T-cell (primary cell): ENCODE results near the gene UBXN10. TPM values are rescaled to one million over a fixed set of nuclear protein-coding genes. Genes with fewer than 3 reads are reported as not detected.
A peak's percentile ranks its signal among the peaks of the same experiment; 100 is the strongest.

Source experiments
- ATAC-seq, 4 experiments: fragments of 200-7000 bp in 3 of 4; fragments of 150-1000 bp in 1 of 4; cut with Tn5 transposase; replicated peaks in 1 of 4; 1 replicate in 3 of 4; 2 replicates in 1 of 4; pipeline ENCODE4 v1.10.0; 2021; ENCODE audit warnings: moderate library complexity in 3 of 4, mild to moderate bottlenecking in 2 of 4, moderate number of reproducible peaks in 1 of 4
- CTCF ChIA-PET, 2 donors: fragments of 300-600 bp; sonication (Branson Sonifier 250); formaldehyde crosslinking; loops; one replicate each; lab custom pipeline; 2022; ENCODE audit warnings: antibody characterized with exemption in 2 of 2; lab: Charles Lee
- POLR2A ChIA-PET, 2 donors: fragments of 300-600 bp; sonication (Branson Sonifier 250); formaldehyde crosslinking; loops; one replicate each; lab custom pipeline; 2022; ENCODE audit warnings: antibody characterized with exemption in 2 of 2; lab: Charles Lee
- DNase-seq, 35 experiments: peaks; one replicate each; pipeline versions ENCODE4 v3.0.0 to v3.0.0-alpha.2; 2013 to 2023
- H3K27ac ChIP-seq: one replicate; pipeline ENCODE4 v1.5.1; 2013; ENCODE audit warnings: low read length
- H3K27me3 ChIP-seq, 2 experiments: replicated peaks in 1 of 2; 1 replicate in 1 of 2; 2 replicates in 1 of 2; pipeline versions ENCODE4 v1.6.1 to v1.7.0; 2013; ENCODE audit warnings: low read length in 1 of 2, mixed read lengths in 1 of 2; ENCODE audit not compliant: control insufficient read depth in 2 of 2, insufficient read depth in 2 of 2; ENCODE audit errors: extremely low read depth in 1 of 2
- H3K36me3 ChIP-seq, 2 donors: 1 replicate in 1 of 2; 2 replicates in 1 of 2; pipeline versions ENCODE4 v1.6.1 to v1.7.0; 2013; ENCODE audit warnings: low read length in 1 of 2; ENCODE audit not compliant: control insufficient read depth in 2 of 2, insufficient read depth in 1 of 2; ENCODE audit errors: extremely low read depth in 1 of 2
- H3K4me1 ChIP-seq, 2 experiments: 1 replicate in 1 of 2; 2 replicates in 1 of 2; pipeline versions ENCODE4 v1.6.1 to v1.7.0; 2013; ENCODE audit warnings: low read length in 2 of 2, mixed read lengths in 1 of 2; ENCODE audit not compliant: insufficient read depth in 2 of 2, control insufficient read depth in 1 of 2; ENCODE audit errors: extremely low read depth in 1 of 2
- H3K4me3 ChIP-seq, 2 donors: 1 replicate in 1 of 2; 2 replicates in 1 of 2; pipeline versions ENCODE4 v1.5.1 to v1.7.0; 2013; ENCODE audit warnings: mild to moderate bottlenecking in 2 of 2, low read length in 1 of 2, moderate library complexity in 1 of 2; ENCODE audit not compliant: control insufficient read depth in 1 of 2; ENCODE audit errors: extremely low read depth in 1 of 2
- H3K9me3 ChIP-seq: 2 replicates; pipeline ENCODE4 v1.7.0; 2013
- H3K27ac Mint-ChIP-seq, 2 donors: one replicate each; pipeline ENCODE4 v1.8.0; 2020 to 2021; ENCODE audit warnings: mild to moderate bottlenecking in 2 of 2, mixed read lengths in 2 of 2
- H3K27me3 Mint-ChIP-seq, 2 donors: one replicate each; pipeline ENCODE4 v1.8.0; 2021 to 2022; ENCODE audit warnings: mixed read lengths in 2 of 2
- H3K36me3 Mint-ChIP-seq: one replicate; pipeline ENCODE4 v1.8.0; 2021; ENCODE audit warnings: mixed read lengths
- H3K4me1 Mint-ChIP-seq, 3 donors: one replicate each; pipeline ENCODE4 v1.8.0; 2020 to 2022; ENCODE audit warnings: mixed read lengths in 3 of 3, mild to moderate bottlenecking in 1 of 3
- H3K4me3 Mint-ChIP-seq, 3 donors: one replicate each; pipeline ENCODE4 v1.8.0; 2020 to 2022; ENCODE audit warnings: mild to moderate bottlenecking in 3 of 3, mixed read lengths in 3 of 3, moderate library complexity in 3 of 3
- H3K9me3 Mint-ChIP-seq, 3 donors: one replicate each; pipeline ENCODE4 v1.8.0; 2020 to 2022; ENCODE audit warnings: mixed read lengths in 3 of 3
- WGBS: methylation state at CpG from one replicate; pipeline ENCODE4 v1.1.5; 2013; ENCODE audit warnings: missing lambda C conversion rate; ENCODE audit not compliant: insufficient coverage; 5-methylcytosine and 5-hydroxymethylcytosine counted together
- total RNA-seq, 35 experiments: library from RNA in 6 of 35; stranded (reverse) in 6 of 35; fragments of 120-200 nt in 1 of 35; gene quantifications; one replicate each; pipeline versions ENCODE4 v1.2.1 to v1.2.4 and lab custom pipeline; 2013 to 2026

Gene UBXN10
- total RNA-seq, 5 donors from 2014 or later (not counting 1 experiment from before 2014, with no cell fraction given): 0.06 to 0.30 (median 0.20) TPM

DNA sequence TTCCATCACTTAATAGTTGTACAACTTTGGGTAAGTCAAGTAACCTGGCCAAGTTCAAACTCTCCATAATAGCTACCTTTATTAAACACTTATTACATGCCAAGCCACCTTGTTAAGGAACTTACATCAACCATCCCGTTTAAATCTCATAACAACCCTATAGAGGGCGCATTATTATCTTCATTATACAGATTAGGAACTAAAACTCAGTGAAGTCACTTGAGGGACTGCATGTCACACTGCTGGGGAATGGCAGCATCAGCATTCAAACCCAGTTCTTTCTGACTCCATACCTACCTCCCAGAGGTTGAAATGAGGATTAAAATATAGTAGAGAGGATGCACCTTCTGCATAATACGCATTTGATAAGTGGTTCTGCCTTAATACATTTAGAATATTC lies 47.5 kb downstream of the UBXN10 start:
- peak in 1 of 35 experiments; percentile 39 for DNase-seq
- Histone ChIP-seq H3K27me3 (peaks cover 7 to 18% of the 10 kb centered on the region in 2 experiments), H3K36me3 (no peaks in the 10 kb centered on the region), H3K4me1 (no peaks in the 10 kb centered on the region), H3K27ac (no peak overlapping the region), H3K4me3 (no peak overlapping the region), H3K9me3 (no peaks in the 10 kb centered on the region)
- ChIA-PET CTCF (no interaction called here), POLR2A (no interaction called here)
- Mint-ChIP-seq H3K36me3 (no peaks in the 10 kb centered on the region), H3K4me1 (peaks cover 0 to 7% (median 0%) of the 10 kb centered on the region in 3 donors), H3K27ac (no peak overlapping the region), H3K4me3 (no peak overlapping the region), H3K27me3 (peaks cover 47 to 52% of the 10 kb centered on the region in 2 donors), H3K9me3 (no peaks in the 10 kb centered on the region)
- peak in 1 of 4 experiments; percentile 57 for ATAC-seq
- WGBS: no CpG with 5 or more reads among the region's 3 CpGs

DNA sequence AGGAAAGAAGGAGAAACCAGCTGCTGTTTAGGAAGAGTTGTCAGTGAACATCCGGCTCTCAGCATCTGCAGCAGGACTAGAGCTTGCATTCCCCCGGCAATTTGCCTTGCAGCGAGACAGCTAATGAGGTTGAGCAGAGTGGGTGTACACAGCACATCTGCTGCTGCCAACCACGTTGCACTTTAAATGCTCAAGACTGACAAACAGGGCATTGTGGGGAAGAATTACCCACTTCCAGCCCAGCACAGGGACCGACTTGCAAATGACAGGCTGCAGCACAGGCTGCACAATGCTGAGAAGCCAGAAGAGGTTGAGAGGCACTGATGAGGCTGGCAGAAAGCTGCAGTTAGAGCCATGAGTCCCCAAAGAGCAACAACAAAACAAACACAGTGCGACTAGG lies 48.0 kb downstream of the UBXN10 start:
- Mint-ChIP-seq H3K4me3 (no peak overlapping the region), H3K4me1 (peaks cover 0 to 7% (median 0%) of the 10 kb centered on the region in 3 donors), H3K27me3 (peaks cover 42 to 47% of the 10 kb centered on the region in 2 donors), H3K36me3 (no peaks in the 10 kb centered on the region), H3K9me3 (no peaks in the 10 kb centered on the region), H3K27ac (no peak overlapping the region)
- no peaks in the 10 kb centered on the region for H3K9me3 ChIP-seq
- no peak overlapping the region for H3K27ac ChIP-seq
- ChIA-PET CTCF (no interaction called here), POLR2A (no interaction called here)
- 58% methylated on average over 4 of the region's 6 CpGs for WGBS
- ATAC-seq (no peak), DNase-seq (no peak)
- H3K4me3 ChIP-seq: no peak overlapping the region
- peaks cover 5 to 16% of the 10 kb centered on the region in 2 experiments for H3K27me3 ChIP-seq
- H3K4me1 ChIP-seq: no peaks in the 10 kb centered on the region
- no peaks in the 10 kb centered on the region for H3K36me3 ChIP-seq

DNA sequence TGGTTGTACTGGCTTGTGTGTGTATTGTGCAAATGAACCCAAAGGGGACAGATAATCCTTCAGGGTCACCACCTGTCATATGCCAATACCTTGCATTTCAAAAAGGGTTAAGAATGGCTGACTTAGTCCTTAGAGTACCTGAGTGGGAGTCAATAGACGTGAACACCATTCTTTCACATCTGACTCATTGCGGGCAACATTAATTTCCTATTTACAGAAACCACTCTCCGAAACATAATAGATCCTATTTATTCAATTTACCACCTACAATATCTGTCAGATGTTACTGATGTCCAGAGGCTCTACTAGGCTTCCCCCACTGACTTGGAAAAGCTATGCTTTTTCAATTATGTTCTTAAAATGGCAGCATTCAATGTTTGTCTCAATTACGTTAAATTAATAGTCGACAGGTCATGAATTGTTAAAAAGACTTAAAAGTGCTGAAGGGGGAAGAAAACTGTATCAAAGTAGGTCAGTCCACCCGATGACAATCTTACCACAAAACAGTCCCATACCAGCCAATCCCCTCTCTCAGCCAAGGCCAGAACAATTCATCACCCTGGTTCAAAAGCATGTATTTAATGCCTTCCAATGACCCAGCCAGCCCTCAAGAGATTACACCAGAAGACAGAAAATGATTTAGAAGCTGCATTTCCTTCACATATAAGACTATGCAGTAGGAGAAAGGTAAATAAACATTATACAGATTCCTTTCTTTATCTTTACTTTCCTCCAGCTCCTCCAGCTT lies 49.1 kb downstream of the UBXN10 start:
- no peak for ATAC-seq
- Histone ChIP-seq H3K4me3 (no peak overlapping the region), H3K9me3 (no peaks in the 10 kb centered on the region), H3K4me1 (no peaks in the 10 kb centered on the region), H3K27ac (no peak overlapping the region), H3K36me3 (no peaks in the 10 kb centered on the region), H3K27me3 (peaks cover 5 to 16% of the 10 kb centered on the region in 2 experiments)
- no peak overlapping the region for H3K4me3 Mint-ChIP-seq
- no peak overlapping the region for H3K27ac Mint-ChIP-seq
- WGBS: no CpG with 5 or more reads among the region's 6 CpGs
- no peaks in the 10 kb centered on the region for H3K9me3 Mint-ChIP-seq
- H3K27me3 Mint-ChIP-seq: peaks cover 43 to 45% of the 10 kb centered on the region in 2 donors
- CTCF ChIA-PET: no interaction called here
- POLR2A ChIA-PET: interaction anchor here in 1 of 2 donors (0.6 kb wide), 1 partner anchor 70 kb away, joined by 3 read pairs; no protein-coding TSS in a partner anchor
- peaks cover 0 to 7% (median 0%) of the 10 kb centered on the region in 3 donors for H3K4me1 Mint-ChIP-seq
- DNase-seq: no peak
- H3K36me3 Mint-ChIP-seq: no peaks in the 10 kb centered on the region

DNA sequence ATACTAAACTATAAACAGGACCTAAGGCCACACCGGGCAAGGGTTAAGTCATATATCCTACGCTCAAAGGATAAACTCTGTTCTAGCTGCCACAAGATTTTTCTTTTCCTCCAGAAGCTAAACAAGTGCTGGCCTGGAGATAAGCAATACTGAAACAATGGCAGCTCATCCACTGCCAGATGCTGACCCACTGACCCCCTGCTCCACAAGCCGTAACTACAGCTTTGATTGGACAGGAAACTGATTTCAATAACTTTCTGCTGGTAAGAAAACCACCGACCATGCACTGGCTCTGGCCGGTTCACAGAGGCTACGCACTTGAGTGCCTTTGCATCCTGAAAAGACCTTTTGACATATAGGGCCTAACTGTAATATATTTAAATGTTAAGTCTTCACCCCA lies 51.8 kb downstream of the UBXN10 start:
- CTCF ChIA-PET: no interaction called here
- Mint-ChIP-seq H3K4me1 (peaks cover 0 to 7% (median 0%) of the 10 kb centered on the region in 3 donors), H3K4me3 (no peak overlapping the region), H3K36me3 (no peaks in the 10 kb centered on the region), H3K27ac (no peak overlapping the region), H3K9me3 (no peaks in the 10 kb centered on the region), H3K27me3 (peaks cover 48 to 52% of the 10 kb centered on the region in 2 donors)
- Histone ChIP-seq H3K27ac (no peak overlapping the region), H3K27me3 (peaks cover 5 to 9% of the 10 kb centered on the region in 2 experiments), H3K4me1 (no peaks in the 10 kb centered on the region), H3K9me3 (no peaks in the 10 kb centered on the region), H3K36me3 (no peaks in the 10 kb centered on the region), H3K4me3 (no peak overlapping the region)
- no peak for ATAC-seq
- 45% methylated on average over 3 of the region's 6 CpGs for WGBS
- POLR2A ChIA-PET: interaction anchor here in 1 of 2 donors (0.5 kb wide), 1 partner anchor 568 kb away, joined by 9 read pairs; no protein-coding TSS in a partner anchor
- DNase-seq: no peak

DNA sequence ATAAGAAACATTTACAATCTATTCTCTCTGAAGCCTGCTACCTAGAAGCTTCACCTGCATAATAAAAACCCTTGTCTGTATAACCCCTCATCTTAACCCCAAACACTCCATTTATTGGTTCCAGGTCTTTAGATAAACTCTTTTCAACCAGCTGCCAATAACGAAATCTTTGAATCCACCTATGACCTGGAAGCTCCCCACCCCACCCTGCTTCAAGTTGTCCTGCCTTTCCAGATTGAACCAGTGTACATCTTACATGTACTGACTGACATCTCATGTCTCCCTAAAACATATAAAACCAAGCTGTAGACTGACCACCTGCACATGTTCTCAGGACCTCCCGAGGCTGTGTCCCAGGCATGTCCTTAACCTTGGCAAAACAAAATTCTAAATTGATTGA lies 54.1 kb downstream of the UBXN10 start:
- H3K9me3 Mint-ChIP-seq: no peaks in the 10 kb centered on the region
- DNase-seq (no peak), ATAC-seq (no peak)
- ChIA-PET POLR2A (no interaction called here), CTCF (no interaction called here)
- Histone ChIP-seq H3K9me3 (no peaks in the 10 kb centered on the region), H3K4me3 (no peak overlapping the region), H3K4me1 (no peaks in the 10 kb centered on the region), H3K27ac (no peak overlapping the region), H3K36me3 (no peaks in the 10 kb centered on the region), H3K27me3 (peaks cover 0 to 11% of the 10 kb centered on the region in 2 experiments)
- H3K4me3 Mint-ChIP-seq: no peak overlapping the region
- 75% methylated on average over 1 of the region's 2 CpGs for WGBS
- peaks cover 29 to 32% of the 10 kb centered on the region in 2 donors for H3K27me3 Mint-ChIP-seq
- H3K36me3 Mint-ChIP-seq: no peaks in the 10 kb centered on the region
- H3K4me1 Mint-ChIP-seq: no peaks in the 10 kb centered on the region
- no peak overlapping the region for H3K27ac Mint-ChIP-seq

DNA sequence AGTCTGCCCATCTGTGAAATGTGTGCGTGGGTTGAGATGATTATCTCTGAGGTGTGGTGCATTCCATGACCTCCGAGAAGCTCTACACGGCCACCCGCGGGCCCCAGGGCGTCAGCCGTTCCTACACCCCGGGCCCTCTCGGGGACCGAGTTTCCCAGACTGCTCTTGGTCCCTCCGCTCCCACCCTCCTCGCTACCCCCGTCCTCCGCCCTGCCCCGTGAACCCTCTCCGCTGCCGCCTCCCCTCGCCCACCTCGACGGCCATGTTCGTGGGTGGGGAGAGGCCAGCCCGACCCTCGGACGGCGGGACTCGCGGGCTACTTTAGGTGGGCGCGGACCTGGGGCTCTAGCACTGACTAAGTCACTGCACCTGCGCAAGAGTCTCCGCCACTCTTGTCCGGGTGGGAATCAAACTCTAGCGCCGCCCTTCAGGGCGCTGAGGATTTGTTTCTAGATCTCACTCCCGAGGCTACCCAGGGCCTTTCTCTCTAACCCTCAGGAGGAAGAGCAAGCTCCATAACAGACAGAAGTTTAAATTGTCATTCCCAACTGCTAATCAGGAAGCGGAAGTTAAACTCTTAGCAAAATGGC lies 57.1 kb downstream of the UBXN10 start:
- H3K36me3 ChIP-seq: no peaks in the 10 kb centered on the region
- WGBS: 85% methylated on average over 23 of the region's 37 CpGs
- Mint-ChIP-seq H3K27ac (no peak overlapping the region), H3K4me3 (no peak overlapping the region), H3K9me3 (no peaks in the 10 kb centered on the region), H3K4me1 (peaks cover 0 to under 1% (median 0%) of the 10 kb centered on the region in 3 donors), H3K36me3 (no peaks in the 10 kb centered on the region), H3K27me3 (peaks cover 20 to 21% of the 10 kb centered on the region in 2 donors)
- no peak for DNase-seq
- H3K4me1 ChIP-seq: peaks cover 0 to under 1% of the 10 kb centered on the region in 2 experiments
- CTCF ChIA-PET: no interaction called here
- no peak overlapping the region for H3K4me3 ChIP-seq
- H3K27me3 ChIP-seq: peaks cover 0 to 8% of the 10 kb centered on the region in 2 experiments
- no peak for ATAC-seq
- H3K9me3 ChIP-seq: no peaks in the 10 kb centered on the region
- no peak overlapping the region for H3K27ac ChIP-seq
- POLR2A ChIA-PET: no interaction called here
